Activated CD4-positive, alpha-beta T cell treated with anti-CD3 and anti-CD28 coated beads for 1 hour (primary cell): ENCODE results near the gene ARHGAP9.
"Not testable (repeated sequence)": the region's sequence is repeated elsewhere in the genome, so short reads cannot be mapped to it uniquely, and the experiment has no call there.

Experiments
- DNase-seq: peaks from one replicate; pipeline ENCODE4 v3.0.0-alpha.2; 2020

The ARHGAP9 gene

DNA sequence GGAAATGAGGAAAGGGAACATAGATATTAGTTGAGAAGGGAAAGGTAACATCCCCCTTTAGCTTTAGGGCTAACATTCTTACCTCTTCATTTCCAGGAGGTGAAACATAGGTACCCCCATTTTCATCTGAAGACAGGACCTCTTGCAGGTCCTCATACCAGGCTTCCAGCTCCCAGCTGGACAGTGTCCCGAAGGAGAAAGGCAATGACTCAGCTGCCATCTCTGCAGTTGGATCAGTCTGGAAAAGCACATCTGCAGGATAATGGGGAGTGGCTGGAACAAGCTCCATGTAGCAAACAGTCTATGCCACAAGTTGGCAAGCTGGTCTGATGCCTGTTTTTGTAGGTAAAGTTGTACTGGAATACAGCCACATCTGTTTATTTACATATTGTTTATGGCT is 37.5 kb upstream of the ARHGAP9 start:
- DNase-seq: no peak

DNA sequence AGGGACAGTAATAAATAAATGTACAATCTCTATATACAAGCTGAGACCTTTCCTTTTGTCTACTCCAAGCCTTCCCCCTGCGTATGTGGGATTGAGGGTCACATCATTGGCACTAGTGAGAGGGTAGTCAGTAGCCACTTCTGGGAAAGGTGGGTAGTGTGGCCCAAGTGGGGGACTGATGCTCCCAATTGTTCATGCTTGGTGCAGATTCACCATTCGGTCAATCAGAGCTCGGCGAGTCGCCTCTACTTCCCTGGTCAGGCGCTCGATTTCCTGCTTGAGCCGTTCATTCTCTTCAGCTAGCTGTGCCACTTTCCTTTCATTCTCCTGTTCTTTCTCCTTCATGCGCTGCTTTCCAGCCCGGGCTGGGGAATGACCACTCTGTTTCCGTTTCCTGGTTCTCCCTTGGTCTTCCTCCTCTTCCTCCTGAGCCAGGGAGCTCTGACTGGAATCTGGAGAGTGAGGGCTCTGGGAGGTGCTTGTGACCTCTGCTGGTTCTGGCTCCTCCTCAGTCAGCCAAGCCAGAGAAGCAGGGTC is 37.0 kb upstream of the ARHGAP9 start:
- no peak for DNase-seq

DNA sequence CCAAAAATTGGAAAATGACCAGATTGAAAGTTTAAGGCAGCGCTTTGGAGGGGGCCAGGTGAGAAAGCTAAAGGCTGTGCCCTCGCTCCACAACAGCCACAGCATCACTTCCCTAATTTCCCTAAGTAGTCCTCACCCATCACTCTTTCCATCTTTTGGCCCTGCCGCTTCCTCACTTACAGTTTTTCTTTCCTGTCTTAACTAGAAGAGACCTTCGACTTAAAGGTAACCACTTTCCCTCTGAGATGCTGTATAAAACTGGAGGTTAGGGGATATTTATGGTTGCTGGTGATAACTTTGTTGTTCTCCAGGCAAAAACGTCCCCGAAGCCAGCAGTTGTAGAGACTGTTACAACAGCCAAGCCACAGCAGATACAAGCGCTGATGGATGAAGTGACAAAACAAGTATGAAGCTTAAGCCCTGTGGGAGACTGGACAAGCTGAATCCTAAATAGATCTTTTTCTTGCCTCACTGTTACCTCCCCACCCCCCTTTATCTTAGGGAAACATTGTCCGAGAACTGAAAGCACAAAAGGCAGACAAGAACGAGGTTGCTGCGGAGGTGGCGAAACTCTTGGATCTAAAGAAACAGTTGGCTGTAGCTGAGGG is 36.4 kb upstream of the ARHGAP9 start:
- DNase-seq: no peak

DNA sequence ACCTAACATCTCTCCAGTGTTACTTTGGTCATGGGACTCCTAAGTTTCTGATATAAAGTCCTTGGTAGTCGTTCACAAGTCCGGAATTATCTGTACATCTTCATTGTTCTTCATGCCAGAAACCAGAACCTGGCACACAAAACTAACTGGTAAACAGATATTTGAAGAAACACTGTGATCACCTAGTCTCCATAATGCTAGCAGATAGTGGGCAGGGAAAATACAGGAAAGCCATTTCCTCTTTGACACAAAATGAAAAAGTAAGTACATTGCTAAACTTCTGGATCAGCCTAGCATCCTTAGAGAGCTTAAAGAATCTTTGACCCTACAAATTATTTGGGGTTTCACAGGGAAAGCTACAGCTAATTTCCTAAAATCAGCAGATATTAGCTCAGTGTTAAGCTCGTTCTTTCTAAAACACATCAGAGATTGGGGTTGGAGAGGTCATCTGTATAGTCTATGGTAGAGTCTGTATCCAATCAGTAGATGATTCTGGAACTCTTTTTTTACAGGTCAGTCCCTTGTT is 35.8 kb upstream of the ARHGAP9 start:
- no peak for DNase-seq

DNA sequence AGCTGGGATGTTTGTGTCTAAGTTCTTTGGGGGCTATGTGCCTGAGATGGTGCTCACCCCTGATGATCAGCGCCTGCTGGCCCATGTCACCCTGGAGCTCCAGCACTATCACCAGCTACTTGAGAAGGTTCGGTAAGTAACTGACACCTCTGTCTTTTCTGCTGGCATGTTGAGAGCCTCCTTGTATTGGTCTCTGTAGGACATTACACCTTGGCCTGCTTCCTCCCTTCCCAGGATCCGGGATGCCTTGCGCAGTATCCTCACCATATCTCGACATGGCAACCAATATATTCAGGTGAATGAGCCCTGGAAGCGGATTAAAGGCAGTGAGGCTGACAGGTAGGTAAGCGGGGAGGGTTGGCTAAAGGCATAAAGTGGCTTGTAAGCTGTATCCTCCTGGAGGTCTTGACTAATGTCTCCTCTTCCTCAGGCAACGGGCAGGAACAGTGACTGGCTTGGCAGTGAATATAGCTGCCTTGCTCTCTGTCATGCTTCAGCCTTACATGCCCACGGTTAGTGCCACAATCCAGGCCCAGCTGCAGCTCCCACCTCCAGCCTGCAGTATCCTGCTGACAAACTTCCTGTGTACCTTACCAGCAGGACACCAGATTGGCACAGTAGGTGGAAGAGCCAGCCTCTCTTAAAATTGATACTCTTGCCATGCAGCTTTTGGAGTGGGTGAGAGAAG is 35.2 kb upstream of the ARHGAP9 start:
- DNase-seq: no peak

DNA sequence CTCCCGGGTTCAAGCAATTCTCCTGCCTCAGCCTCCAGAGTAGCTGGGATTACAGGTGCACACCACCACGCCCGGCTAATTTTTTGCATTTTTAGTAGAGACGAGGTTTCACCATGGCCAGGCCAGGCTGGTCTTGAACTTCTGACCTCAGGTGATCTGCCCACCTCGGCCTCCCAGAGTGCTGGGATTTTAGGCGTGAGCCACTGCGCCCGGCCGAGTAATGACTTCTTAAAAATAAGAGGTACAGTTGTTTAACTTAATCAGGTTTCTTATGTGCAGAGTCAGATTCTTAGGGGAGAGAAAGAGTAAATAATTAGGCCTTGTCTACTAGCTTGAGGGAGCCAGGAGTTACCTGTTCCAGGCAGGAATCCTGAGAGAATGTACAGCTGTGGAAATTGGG is 34.6 kb upstream of the ARHGAP9 start:
- not testable (repeated sequence) for DNase-seq

DNA sequence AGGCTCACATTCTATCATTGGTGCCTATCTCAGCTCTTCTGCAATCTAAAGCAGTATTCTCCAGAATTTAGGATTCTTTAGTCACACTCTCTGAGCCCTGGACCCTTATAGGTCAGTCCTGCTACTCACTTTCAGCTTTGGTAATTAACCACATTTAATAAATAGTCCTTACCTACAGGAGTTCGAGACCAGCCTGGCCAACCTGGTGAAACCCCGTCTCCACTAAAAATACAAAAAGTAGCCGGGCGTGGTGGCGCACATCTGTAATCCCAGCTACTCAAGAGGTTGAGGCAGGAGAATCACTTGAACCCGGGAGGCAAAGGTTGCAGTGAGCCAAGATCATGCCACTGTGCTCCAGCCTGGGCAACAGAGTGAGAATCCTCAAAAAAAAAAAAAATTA is 34.0 kb upstream of the ARHGAP9 start:
- DNase-seq: not testable (repeated sequence)

DNA sequence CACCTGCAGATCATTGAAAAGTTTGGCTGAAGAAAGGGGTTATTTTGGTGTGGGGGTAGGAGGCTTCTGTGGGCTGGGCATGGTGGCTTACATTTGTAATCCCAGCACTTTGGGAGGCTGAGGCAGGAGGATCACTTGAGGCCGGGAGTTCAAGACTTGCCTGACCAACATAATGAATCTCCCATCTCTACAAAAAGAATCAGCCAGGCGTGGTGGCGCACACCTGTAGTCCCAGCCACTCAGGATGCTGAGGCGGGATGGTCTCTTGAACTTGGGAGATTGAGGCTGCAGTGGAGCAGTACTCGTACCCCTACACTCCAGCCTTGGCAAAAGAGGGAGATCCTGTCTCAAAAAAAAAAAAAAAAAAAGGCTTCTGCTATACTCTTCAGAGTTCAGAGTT is 33.6 kb upstream of the ARHGAP9 start:
- DNase-seq: no peak

DNA sequence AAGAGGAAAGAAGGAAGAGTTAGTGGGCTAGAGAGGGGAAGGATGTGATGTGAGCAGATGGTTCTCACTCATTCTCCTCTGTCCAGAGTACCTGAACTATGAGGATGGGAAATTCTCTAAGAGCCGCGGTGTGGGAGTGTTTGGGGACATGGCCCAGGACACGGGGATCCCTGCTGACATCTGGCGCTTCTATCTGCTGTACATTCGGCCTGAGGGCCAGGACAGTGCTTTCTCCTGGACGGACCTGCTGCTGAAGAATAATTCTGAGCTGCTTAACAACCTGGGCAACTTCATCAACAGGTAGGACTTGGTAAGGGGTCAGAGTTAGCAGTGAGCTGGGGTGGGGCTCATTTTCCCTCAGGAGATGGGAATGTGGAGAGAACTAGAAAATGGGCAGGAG is 33.0 kb upstream of the ARHGAP9 start:
- DNase-seq: no peak

DNA sequence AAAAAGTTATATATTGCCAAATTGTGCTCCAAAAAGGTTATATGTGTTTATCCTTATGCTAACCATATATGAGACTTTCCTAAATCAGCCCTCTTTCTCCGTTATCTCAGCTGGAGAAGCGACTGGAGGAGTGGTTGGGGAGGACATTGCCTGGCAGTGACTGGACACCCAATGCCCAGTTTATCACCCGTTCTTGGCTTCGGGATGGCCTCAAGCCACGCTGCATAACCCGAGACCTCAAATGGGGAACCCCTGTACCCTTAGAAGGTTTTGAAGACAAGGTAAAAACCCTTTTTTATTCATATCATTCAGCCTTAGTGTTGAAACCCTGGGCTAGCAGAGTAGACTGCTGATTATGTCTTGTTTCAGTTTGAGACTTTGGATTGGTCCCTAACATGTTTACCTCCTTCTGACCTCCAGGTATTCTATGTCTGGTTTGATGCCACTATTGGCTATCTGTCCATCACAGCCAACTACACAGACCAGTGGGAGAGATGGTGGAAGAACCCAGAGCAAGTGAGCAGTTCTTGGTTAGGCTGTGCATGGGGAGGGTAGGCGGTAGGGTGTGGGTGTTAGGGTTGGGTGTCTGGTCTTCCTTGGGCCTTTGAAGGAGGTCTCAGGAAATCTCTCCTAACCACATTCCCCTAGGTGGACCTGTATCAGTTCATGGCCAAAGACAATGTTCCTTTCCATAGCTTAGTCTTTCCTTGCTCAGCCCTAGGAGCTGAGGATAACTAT is 32.1 kb upstream of the ARHGAP9 start:
- DNase-seq: no peak

DNA sequence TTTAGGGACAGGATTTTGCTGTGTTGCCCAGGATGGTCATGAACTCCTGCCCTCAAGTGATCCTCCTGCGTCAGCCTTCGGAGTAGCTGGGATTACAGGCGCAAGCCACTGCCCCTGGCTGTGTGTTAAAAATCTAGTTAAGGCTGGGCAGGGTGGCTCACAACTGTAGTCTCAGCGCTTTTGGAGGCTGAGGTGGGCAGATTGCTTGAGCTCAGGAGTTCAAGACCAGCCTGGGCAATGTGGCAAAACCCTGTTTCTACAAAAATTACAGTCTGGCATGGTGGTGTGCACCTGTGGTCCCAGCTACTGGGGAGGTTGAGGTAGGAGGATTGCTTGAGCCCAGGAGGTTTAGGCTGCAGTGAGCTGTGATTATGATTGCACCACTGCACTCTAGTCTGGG is 31.5 kb upstream of the ARHGAP9 start:
- DNase-seq: no peak

DNA sequence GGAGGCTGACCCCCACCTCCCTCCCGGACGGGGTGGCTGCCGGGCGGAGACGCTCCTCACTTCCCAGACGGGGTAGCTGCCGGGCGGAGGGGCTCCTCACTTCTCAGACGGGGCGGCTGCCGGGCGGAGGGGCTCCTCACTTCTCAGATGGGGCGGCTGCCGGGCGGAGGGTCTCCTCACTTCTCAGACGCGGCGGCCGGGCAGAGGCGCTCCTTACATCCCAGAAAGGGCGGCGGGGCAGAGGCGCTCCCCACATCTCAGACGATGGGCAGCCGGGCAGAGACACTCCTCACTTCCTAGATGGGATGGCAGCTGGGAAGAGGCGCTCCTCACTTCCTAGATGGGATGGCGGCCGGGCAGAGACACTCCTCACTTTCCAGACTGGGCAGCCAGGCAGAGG is 28.1 kb upstream of the ARHGAP9 start:
- not testable (repeated sequence) for DNase-seq

DNA sequence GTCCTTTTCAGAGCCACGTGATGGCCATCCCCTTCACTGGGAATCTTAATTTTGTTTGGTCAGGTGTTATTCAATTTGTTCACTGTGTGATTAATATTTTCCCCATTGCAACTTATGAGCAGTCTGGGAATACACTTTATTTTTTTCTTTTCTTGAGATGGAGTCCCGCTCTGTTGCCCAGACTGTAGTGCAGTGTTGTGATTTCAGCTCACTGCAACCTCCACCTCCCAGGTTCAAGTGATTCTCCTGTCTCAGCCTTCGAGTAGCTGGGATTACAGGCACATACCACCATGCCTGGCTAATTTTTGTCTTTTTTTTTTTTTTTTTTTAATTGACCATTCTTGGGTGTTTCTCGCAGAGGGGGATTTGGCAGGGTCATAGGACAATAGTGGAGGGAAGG is 26.9 kb upstream of the ARHGAP9 start:
- not testable (repeated sequence) for DNase-seq

DNA sequence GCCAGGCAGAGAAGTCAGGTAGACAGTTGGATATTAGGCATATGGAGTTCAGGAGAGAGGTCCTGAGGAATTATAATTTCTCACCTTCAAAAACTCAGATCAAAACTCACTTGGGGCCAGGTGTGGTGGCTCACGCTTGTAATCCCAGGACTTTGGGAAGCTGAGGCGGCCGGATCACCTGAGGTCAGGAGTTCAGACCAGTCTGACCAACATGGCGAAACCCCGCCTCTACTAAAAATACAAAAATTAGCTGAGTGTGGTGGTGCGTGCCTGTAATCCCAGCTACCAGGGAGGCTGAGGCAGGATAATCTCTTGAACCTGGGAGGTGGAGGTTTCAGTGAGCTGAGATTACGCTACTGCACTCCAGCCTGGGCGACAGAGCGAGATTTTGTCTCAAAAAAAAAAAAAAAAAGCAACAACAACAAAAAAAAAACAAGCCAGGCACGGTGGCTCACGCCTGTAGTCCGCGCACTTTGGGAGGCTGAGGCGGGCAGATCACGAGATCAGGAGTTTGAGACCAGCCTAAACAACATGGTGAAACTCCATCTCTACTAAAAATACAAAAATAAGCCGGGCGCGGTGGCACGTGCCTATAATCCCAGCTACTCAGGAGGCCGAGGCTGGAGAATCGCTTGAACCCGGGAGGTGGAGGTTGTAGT is 22.8 kb upstream of the ARHGAP9 start:
- DNase-seq: not testable (repeated sequence)

DNA sequence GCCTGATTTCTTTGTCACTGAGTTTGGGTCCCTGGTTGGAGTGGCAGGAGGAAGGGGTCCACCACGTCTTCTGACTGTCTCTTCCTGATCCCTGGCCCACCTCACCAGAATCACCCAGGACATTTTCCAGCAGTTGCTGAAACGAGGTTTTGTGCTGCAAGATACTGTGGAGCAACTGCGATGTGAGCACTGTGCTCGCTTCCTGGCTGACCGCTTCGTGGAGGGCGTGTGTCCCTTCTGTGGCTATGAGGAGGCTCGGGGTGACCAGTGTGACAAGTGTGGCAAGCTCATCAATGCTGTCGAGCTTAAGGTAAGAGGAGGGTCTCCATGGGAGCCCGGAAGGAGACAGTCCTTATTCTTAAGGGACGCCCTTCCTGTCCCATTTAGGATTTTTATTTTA is 20.5 kb upstream of the ARHGAP9 start:
- no peak for DNase-seq

DNA sequence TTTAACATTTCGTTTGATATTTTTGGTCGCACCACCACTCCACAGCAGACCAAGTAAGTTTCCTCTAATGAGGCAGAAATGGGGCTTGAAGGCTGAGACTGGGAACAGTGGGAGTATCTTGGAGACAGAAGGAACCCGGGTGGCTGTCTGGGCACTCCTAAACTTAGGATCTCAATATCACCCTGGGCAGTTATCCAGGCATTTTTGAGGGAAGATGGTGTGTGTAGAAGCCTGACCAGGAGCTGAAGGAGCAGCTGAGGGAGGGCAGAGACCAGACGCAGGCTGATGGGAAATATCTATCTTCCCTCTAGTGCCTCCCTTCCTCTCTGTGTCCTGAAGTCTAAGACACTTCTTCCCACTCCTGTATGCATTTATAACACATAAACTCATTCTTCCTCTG is 18.9 kb upstream of the ARHGAP9 start:
- DNase-seq: no peak

DNA sequence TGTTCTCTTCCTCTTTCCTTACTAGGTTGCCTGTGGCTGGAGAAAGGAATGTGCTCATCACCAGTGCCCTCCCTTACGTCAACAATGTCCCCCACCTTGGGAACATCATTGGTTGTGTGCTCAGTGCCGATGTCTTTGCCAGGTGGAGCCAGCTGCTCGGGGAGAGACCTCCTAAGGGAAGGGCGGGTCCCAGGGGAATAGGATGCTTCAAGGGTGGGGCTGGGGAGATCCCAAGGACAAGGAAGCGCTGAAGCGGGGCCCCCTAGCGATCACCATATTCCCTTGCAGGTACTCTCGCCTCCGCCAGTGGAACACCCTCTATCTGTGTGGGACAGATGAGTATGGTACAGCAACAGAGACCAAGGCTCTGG is 18.5 kb upstream of the ARHGAP9 start:
- DNase-seq: no peak

DNA sequence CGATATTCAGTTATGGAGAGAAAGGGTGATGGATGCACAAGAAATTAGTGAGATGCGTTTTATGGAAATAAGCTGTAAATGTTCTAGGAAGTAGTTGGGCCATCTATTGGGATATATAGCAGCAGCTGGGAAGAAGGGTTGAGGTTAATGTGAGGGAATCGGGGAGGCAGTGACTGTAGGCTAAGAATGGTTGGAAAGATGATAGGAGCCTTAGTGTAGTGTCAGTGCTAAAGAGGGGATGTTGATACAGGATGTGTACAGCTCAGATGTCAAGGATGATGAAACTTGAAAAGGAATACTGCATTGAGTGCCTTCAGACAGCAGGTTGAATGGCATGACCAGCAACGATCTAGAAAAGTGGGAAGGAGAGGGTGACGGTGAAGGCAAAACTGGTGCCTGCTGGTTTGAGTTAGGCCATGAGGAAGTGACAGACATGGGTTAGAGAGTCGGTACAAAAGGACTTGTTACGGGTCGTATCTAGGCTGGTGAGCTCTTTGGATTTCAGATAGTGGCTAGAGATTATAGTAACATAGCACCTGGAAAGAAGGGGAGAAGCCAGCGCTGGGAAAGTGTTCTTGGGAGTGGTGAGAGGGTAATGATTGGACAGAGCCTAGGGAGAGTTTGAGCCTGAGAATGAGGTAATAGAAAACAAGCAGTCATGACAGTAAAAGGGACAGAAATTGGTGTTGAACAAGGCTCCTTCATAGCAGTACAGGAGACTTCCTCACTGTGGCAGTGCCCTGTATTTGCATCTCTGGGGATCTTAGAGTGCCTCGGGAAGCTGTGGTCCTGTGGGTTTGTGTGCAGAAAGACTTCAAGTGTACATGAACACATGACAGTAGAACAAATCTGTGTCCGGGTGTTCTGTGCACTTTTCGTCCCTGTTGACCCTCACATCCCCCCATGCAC is 17.8 kb upstream of the ARHGAP9 start:
- no peak for DNase-seq

DNA sequence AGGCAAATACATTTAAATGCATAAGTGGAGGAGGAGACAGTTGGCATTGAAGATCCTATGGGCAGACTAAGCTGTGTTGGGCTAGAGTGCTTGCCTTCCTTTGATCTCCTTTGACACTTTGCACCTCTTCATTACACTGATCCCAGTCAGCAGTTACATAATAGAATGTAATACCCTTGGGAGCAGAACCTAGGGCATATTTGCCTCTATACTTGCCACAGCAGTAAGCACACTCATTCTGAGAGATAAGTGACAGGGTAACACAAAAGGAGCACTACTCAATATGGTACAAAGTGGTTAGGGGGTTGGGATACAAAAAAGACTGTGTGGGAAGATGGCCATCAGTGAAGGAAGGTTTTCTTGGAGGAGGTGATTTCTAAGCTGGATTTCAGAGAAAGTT is 17.2 kb upstream of the ARHGAP9 start:
- DNase-seq: no peak

DNA sequence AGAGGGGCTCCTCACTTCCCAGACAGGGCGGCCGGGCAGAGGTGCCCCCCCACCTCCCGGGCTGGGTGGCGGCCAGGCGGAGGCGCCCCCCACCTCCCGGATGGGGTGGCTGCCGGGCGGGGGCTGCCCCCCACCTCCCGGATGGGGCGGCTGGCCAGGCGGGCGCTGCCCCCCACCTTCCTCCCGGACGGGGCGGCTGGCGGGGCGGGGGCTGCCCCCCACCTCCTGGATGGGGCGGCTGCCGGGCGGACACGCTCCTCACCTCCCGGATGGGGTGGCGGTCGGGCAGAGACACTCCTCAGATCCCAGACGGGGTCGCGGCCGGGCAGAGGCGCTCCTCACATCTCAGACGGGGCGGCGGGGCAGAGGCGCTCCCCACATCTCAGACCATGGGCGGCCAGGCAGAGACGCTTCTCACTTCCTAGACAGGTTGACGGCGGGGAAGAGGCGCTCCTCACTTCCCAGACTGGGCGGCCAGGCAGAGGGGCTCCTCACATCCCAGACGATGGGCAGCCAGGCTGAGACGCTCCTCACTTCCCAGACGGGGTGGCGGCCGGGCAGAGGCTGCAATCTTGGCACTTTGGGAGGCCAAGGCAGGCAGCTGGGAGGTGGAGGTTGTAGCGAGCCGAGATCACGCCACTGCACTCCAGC is 15.5 kb upstream of the ARHGAP9 start:
- not testable (repeated sequence) for DNase-seq

DNA sequence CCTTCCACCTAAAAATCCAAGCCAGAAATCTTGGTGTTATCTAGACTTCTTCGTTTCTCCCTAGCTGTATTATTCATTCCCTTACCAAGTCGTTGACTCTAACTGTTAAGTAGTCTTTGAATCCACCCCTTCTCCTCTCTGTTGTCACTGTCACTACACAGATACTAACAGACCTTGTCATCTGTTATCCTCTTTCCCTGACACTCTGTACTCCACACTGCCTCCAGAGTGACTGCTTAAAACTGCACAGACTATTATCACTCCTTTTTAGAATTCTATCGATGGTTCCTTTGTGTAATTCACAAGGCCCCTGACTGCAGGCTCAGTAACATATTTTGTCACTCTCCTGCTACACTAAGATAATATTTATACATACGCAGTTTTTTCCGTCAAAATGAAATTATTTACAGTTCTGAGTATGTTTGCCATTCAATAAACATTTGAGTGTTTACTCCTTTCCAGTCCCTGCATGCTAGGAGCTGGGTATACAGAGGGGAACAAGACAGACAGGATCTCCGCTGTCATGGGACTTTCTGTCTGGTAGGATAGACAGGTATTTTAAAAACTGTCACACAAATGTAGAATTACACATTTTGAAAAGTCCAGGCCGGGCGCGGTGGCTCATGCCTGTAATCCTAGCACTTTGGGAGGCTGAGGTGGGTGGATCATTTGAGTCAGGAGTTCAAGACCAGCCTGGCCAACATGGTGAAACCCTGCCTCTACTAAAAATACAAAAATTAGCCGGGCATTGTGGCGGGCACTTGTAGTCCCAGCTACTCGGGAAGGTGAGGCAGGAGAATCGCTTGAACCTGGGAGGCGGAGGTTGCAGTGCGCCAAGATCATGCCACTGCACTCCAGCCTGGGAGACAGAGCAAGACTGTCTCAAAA is 12.0 kb upstream of the ARHGAP9 start:
- DNase-seq: no peak
